NCI-H1436 treated with DMSO at 0.1 percent for 48 hours (cell line): ENCODE data around the gene ZNF649.
"Not testable (repeated sequence)": the region's sequence is repeated elsewhere in the genome, so short reads cannot be mapped to it uniquely, and the experiment has no call there.

ENCODE experiments used
- DNase-seq: peaks from one replicate; lab custom pipeline; 2025; lab: John Stamatoyannopoulos, UW

Gene ZNF649

GRCh38 chr19:51904331-51905165 is at the start of gene ZNF649:
Gene ZNF649, minus strand, starts transcription at chr19:51905017. Its CDS starts 4,910 bp downstream, at chr19:51900107.
- DNase-seq = peak; percentile 62

GRCh38 chr19:51948975-51949374 is 44.2 kb upstream of the ZNF649 start:
- DNase-seq = no peak

GRCh38 chr19:51946602-51947001 is 41.8 kb upstream of the ZNF649 start:
- DNase-seq = no peak

GRCh38 chr19:51944798-51945552 is 40.2 kb upstream of the ZNF649 start:
- DNase-seq = no peak

GRCh38 chr19:51938936-51939335 is 34.1 kb upstream of the ZNF649 start:
- DNase-seq = no peak

GRCh38 chr19:51931921-51932320 is 27.1 kb upstream of the ZNF649 start:
- DNase-seq = no peak

- no peak for DNase-seq
Observed at GRCh38 chr19:51927859-51928258, 23.0 kb upstream of the ZNF649 start.

- peak; percentile 80 for DNase-seq
Observed at GRCh38 chr19:51926784-51927741, 22.2 kb upstream of the ZNF649 start, which contains the start of gene ZNF613. Gene ZNF613, plus strand, starts transcription at chr19:51927472. Its CDS starts 8,749 bp downstream, at chr19:51936221.

- DNase-seq = no peak
Observed at GRCh38 chr19:51926426-51926783, 21.6 kb upstream of the ZNF649 start.

- no peak for DNase-seq
Observed at GRCh38 chr19:51921949-51922348, 17.1 kb upstream of the ZNF649 start.

- DNase-seq = no peak
Observed at GRCh38 chr19:51919606-51920005, 14.8 kb upstream of the ZNF649 start.

- no peak for DNase-seq
Observed at GRCh38 chr19:51916167-51916566, 11.3 kb upstream of the ZNF649 start.

GRCh38 chr19:51915324-51915867 is 10.6 kb upstream of the ZNF649 start:
- DNase-seq = no peak

GRCh38 chr19:51907981-51908380 is 3.2 kb upstream of the ZNF649 start:
- not testable (repeated sequence) for DNase-seq

GRCh38 chr19:51906108-51906507 is 1.3 kb upstream of the ZNF649 start:
- not testable (repeated sequence) for DNase-seq

- not testable (repeated sequence) for DNase-seq
Observed at GRCh38 chr19:51905639-51906038, 822 bp upstream of the ZNF649 start.

GRCh38 chr19:51905206-51905605 is 389 bp upstream of the ZNF649 start:
- no peak for DNase-seq

GRCh38 chr19:51903192-51903591 is 1.6 kb downstream of the ZNF649 start:
- DNase-seq = no peak

GRCh38 chr19:51901860-51902259 is 3.0 kb downstream of the ZNF649 start:
- DNase-seq = no peak

GRCh38 chr19:51891193-51891747 is 13.5 kb downstream of the ZNF649 start:
- no peak for DNase-seq

- DNase-seq = no peak
Observed at GRCh38 chr19:51889934-51890333, 14.9 kb downstream of the ZNF649 start.
